ENCODE measurements around the gene CMC1.
"Not testable (repeated sequence)": the region's sequence is repeated elsewhere in the genome, so short reads cannot be mapped to it uniquely, and the experiment has no call there.

CMC1 gene

DNA sequence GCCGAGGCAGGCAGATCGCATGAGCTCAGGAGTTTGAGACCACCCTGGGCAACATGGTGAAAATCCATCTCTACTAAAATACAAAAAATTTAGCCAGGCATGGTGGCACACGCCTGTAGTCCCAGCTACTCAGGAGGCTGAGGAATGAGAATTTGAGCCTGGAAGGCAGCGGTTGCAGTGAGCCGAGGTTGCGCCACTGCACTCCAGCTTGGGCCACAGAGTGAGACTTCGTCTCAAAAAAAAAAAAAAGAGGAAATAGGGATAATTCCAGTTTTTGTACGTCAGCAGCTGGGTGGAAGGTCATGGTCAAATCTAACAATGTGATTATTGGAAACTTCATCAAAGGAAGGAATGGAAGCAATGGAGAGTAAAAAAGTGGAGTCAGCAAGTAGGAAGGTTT, 3.1 kb downstream of the CMC1 start:
- DNase-seq (ENCODE audit: low read depth in 3 of 3): no peak

DNA sequence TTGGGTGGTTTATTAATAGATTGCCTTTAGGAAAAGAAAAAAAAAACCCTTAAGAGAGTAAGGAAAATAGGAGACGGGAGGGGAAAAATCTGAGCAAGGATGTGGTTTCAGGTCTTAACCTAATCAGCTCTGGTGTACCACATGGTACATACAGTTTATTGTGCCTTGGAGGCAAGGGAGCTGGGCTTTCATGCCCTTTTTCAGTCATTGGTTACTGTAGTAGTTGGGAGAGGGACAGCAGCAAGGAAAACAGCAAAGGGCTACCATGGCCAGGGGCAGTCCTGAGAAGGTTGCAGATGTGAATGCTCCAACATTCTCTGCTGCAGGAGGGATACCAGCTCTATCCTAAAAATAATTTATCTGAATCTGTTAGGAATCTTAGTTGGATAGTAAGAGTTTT, 5.9 kb downstream of the CMC1 start:
- DNase-seq (ENCODE audit: low read depth in 3 of 3): no peak

DNA sequence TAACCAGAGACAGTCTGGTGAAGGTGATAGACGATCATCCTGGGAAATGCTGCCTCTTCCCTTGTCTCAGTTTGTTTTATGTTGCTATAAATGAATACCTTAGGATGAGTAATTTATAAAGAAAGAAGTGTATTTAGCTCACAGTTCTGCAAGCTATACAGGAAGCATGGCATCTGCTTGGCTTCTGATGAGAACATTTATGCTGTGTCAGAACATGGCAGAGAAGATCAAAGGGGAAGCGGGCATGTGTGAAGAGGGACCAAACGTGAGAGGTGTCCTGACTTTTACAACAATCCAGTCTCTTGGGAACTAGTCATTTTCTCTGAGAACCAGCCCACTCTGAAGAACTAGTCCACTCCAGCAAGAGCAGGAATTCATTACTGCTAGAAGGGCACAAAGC, 9.6 kb downstream of the CMC1 start:
- no peak for DNase-seq (ENCODE audit: low read depth in 3 of 3)

DNA sequence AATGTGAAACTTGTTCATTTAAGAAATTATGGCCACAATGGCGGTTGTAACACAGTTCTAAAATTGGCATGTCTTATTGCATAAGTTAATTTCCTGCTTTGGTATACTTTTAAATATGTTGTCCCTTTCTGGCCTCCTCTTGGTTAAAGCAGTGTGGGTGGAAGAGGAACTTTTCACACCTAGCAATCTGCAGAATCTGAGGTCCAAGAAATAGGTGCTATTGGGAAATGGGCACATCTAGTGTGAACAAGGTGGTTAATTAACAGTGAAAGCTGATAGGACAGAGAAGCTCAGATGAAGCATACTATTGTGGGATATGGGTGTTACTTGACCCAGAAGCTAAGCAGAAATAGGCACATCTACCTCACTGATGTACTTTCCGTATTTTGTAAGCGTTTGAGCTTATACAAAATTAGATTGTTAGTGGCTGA, 10.6 kb downstream of the CMC1 start:
- no peak for DNase-seq (ENCODE audit: low read depth in 3 of 3)

DNA sequence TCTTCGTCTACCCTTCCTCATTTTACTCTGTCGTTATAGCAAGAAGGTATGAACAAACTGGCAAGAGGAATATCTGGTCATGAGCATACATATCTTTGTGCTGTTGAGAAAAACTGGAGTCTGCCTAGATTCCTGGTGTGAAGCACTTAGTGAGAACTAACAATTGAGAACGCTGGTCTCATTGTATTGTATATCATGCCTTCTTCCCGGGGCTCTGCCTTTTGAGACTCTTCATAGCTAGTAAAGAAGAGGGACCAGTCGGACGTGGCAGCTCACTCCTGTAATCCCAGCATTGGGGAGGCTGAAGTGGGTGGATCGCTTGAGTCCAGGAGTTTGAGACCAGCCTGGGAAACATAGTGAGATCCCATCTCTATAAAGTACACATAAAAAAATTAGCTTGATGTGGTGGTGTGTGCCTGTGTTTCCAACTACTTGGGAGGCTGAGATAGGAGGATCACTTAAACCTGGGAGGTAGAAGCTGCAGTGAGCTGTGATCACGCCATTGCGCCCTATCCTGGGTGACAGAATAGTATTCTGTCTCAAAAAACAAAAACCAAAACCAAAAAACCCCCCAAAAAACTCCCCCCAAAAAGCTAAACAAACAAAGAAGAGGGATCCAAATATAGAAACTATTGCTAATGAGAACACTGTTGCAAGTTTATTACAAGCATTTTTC, 11.8 kb downstream of the CMC1 start:
- DNase-seq (ENCODE audit: low read depth in 3 of 3): no peak

DNA sequence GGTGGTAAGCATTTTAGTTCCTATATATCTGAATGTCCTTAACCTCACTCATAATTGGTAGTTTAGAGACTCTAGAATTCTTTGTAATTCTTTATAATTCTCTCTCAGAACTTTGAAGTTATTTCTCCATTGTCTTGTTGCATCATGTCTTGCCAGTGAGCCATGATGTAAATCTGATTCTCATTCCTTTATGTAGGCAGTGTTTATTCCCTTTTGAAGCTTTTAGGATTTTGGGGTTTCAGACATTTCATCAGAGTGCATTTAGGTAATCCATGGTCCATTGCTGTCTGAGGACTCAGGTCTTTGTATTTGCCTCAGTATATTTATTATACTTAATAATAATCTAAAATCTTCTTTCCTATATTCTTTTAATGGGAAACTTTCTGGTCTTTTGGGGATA, 20.6 kb downstream of the CMC1 start:
- DNase-seq (ENCODE audit: low read depth in 3 of 3): no peak

DNA sequence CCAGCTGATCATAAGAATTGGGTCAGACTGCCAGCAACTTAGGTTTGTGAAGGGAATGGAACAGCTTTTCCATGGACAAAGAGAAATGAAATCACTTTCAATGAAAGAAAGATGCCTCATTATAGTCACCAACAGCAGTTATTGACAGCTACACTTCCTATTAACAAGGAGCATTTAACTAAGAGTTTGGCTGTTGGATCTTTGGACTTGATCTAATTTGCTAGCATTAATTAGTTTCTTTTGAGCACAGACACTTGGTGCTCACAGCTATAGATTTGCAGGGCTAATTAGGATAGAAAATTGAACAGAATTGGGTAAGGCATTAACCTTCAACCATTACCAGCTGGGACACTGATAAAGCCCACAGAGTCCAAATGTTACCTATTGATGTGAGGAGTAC, 24.2 kb downstream of the CMC1 start:
- no peak for DNase-seq (ENCODE audit: low read depth in 3 of 3)

DNA sequence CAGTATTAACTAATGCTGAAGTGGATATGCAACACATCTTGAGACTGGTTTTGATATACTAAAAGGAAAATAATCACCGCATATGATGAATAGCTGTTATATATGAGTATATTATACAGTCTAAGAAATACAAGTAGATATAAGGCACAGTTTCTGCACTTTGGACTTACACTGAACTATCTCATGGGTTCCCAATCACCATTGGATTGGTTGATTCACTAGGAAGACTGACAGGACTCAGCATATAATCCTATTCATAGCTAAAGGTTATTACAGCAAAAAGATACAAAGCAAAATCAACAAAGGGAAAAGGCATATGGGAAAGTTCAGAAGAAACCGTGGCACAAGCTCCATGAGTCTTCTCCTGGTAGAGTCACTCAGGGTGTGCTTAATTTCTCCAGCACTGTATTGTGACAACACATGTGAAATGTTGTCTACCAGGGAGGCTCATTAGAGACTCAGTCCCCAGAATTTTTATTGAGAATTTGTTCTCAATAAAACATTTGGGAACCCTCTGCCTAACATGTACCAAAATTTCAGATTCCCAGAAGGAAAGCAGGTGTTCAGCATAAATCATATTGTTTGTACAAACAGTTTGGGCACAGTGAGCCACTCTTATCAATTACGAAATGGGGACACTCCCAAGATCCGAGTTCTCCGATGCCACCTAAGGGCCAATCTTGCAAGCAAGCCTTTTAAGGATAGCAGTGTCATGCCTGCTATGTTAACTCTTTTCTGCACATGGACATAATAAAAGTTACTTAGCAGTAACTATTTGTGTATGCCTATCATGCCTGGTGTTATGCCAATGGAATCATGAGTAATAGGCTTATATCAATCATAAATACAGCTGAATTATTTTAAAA, 26.8 kb downstream of the CMC1 start:
- DNase-seq (ENCODE audit: low read depth in 3 of 3): no peak

DNA sequence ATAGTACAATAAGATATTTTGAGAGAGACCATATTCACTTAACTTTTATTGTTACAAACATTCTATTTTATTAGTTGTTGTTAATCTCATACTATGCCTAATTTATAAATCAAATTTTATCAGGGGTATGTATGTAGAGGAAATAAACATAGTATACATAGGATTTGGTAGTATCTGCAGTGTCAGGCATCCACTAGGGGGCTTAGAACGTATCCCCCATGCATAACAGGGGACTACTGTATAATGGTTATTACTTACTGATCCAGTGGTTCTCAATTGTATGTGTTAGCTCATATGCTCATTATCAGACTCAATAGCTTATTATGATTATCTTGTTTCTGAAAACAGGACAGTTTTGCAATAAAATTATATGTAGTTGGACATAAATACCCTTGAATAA, 27.6 kb downstream of the CMC1 start:
- no peak for DNase-seq (ENCODE audit: low read depth in 3 of 3)

DNA sequence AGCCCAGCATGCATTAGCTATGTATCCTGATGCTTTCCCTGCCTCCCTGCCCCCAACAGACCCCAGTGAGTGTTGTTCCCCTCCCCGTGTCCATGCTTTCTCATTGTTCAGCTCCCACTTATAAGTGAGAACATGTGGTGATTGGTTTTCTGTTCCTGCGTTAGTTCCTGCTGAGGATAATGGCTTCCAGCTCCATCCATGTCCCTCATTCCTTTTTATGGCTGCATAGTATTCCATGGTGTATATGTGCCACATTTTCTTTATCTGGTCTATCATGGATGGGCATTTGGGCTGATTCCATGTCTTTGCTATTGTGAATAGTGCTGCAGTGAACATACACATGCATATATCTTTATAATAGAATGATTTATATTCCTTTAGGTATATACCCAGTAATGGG, 28.5 kb downstream of the CMC1 start:
- DNase-seq (ENCODE audit: low read depth in 3 of 3): not testable (repeated sequence)

DNA sequence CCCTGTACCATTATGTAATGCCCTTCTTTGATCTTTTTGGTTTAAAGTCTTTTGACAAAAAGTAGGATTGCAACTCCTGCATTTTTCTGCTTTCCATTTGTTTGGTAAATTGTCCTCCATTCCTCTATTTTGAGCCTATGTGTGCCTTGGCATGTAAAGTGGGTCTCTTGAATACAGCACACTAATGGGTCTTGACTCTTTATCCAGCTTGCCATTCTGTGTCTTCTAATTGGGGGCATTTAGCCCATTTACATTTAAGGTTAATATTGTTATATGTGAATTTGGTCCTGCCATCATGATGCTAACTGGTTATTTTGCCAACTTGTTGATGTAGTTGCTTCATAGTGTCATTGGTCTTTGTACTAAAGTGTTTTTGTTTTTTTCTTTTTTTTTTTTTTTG, 32.4 kb downstream of the CMC1 start:
- no peak for DNase-seq (ENCODE audit: low read depth in 3 of 3)

DNA sequence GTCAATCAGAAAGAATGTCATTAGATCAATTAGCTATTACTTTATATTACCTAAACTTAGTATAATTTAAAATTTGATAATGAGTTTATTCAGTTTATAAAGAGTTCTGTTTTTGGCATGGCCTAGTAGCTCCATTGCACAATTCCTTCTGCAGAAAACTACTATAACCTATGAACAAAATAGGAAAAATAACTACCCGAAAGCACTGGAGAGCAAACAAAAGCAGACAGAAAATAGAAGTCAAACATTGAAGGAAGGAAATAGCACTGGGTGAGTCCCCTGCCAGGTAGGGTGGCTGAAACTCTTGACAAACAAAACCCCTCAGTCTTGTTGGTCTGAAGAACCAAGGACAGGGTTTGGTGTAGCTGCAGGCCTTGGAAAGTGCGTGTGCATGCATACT, 37.5 kb downstream of the CMC1 start:
- no peak for DNase-seq (ENCODE audit: low read depth in 3 of 3)

DNA sequence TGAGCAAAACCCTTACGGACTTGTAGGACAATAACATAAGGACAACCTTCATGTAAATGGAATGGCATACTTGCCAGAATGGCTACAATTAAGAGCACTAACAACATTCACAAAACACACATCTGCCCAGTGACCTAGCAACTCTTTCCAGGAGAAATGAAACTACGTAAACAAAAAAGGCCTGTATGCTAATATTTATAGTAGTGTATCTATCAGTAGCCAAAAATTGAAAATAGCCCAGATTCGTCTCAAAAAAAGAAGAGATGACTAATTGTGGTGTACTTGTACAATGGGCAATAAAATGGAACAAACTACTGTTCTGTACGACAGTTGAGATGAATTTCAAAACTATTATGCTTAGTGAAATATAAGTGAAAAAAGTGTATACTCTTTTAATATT, 38.4 kb downstream of the CMC1 start:
- DNase-seq (ENCODE audit: low read depth in 3 of 3): no peak

DNA sequence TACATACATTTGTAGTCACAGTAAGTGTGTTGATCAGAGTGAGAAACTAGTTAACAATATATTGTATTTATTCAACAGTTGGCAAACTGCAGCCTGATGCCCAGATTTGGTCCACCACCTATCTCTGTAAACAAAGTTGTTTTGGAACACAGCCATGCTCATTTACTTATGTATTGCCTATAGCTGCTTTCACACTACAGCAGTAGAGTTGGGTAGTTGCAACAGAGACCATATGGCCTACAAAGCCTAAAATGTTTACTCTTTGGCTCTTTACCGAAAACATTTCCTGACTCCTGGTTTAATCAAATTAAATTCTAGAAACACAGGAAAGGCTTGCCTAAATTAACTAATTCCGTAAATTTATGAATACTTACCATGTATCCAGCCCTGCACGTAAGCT, 39.4 kb downstream of the CMC1 start:
- DNase-seq (ENCODE audit: low read depth in 3 of 3): no peak

DNA sequence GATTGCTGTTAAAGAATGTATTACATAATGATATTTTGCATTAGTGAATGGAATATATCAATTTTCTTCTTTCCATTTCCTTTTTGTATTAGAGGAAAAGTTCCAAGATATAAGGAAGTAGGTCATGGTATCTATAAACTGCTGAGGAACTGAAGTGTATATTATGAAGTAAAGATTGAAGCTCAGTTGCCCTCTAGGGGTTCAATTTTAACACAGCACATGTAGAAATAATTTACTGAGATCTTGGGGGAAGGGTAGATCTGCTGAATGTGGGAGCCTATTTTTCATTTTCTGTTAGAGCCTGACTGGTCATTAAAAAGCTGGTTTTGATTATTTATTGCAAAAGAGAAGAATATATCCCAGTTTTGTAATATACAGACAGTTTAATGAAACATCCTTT, 45.2 kb downstream of the CMC1 start:
- DNase-seq (ENCODE audit: low read depth in 3 of 3): no peak

DNA sequence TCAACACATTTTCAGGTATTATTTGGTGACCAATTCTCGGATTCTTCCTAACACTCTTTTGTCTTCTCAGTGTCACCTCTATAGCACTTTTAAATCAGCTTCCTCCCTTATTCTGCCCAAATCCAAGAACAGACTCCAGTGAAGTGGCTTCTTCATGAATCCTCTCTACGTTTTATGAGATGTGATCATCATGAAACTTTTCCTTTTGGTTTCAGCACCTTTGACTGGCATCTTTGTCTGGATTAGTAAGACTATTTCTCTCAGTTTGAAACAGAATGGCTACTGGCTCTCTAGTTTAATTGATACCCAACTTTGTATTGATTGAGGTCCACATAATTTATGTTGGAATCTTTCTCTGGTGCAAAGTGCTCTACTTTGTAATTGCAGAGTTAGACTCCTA, 45.6 kb downstream of the CMC1 start:
- DNase-seq (ENCODE audit: low read depth in 3 of 3): no peak

DNA sequence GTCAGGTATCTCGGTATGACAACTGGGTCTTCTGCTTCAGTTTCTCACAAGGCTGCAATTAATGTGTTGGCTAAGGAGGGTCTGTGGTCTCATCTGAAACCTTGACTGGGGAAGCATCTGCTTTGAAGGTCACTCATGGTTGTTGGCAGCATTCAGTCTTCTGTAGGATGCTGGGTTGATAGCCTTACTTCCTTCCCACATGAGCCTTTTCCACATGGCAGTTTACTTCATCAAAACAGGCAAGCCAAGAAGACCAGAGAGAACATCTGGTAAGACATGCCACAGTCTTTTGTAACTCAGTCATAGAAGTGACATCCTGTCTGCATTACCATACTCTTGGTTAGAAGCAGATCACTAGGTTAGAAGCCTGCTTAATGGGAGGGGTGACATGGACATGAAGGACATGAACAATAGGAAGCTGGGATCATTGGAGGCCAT, 49.5 kb downstream of the CMC1 start:
- no peak for DNase-seq (ENCODE audit: low read depth in 3 of 3)

DNA sequence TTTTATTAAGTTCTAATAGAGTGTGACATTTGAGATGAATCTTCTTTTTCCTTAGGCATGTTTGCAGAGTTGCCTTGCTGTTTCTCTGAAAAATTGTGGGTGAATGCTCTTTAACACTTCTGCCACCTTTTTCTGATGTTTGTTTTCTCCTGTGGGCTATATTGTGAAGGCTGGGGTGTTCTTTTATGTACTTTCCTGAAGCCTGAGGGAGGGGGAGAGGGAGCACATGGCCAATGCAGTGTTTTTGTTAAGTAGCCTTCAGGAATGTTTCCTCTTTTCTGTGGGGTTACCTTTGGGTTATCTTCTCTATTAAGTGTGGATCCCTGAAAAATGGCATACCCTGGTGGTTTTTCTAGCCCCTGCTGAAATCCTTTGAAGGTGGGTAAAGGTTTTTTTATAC, 50.2 kb downstream of the CMC1 start:
- DNase-seq (ENCODE audit: low read depth in 3 of 3): no peak

DNA sequence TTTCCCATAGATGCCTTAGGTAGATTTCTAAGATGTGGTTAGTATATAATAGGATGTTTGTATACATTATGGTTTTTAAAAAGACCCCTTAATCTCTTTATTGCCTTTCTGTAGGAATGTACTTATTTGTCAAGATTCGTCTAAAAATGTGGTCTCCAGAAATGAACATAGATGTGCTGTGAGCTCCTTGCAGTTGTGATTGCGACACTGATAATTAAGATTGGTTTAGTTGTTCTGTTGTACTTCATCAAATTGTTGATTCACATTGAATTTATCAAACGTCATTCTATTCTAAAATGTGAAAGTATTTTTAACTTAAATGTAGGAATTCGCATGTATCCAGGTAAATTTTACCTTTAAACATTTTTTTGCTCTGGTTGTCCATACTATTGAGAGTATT, 51.2 kb downstream of the CMC1 start:
- no peak for DNase-seq (ENCODE audit: low read depth in 3 of 3)

DNA sequence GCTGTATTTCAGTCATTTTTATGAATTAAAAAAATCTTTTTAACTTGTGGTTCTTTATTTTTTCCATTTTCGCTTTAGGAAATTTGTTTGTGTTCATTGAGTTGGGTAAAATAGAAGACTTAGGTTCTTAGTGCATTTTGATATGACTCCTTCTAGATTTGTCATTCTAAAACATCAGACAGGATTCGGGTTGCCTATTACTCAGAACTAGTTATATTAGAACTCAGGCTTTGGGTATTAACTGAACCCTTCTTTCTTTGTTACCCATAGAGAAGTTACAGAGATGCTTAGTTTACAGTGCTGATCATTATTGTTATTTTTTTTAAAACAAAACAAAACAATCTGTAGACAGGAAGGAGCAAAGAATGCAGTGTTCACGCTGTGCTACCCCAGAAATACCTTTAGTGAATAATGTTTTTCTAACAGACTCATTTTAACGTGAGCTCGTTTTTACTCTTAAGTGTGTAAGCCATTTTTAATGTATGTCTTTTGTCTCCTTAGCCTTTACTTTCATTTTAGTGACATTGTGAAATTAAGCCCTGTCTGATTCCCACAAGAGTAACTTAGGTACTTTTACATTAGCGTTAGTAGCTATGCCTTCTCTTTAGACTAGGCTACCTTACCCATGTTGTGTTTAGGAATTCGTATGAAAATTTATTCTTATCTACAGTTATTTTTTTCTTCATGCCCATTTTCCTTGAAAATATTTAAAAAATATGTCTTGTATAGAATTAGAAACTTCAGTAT, 53.4 kb downstream of the CMC1 start:
- DNase-seq (ENCODE audit: low read depth in 3 of 3): no peak

DNA sequence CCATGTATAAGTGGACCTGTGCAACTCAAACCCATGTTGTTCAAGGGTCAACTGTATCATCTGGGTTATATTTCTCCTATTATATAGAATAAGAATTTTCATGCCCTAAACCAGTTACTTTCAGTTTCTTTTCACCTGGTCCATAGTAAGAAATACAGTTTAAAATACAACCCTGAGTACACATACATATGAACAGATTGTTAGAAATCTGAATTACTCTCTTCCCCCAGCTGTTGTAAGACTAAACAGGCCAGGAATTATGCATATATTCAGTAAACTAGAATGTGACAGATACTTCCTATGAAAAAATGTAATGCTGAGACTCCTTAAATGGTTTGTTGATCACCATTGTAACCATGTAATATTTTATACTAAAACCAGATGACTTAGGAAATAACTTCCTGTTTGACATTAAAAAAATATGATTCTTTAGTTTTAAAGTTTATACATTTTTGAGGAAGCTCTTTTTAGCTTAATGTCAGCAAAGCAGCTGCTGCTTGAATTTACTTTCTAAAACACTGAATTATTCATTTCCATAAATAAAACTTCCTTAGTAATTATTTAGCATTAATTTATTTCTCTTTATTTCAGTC, 54.6 kb downstream of the CMC1 start:
- DNase-seq (ENCODE audit: low read depth in 3 of 3): no peak

DNA sequence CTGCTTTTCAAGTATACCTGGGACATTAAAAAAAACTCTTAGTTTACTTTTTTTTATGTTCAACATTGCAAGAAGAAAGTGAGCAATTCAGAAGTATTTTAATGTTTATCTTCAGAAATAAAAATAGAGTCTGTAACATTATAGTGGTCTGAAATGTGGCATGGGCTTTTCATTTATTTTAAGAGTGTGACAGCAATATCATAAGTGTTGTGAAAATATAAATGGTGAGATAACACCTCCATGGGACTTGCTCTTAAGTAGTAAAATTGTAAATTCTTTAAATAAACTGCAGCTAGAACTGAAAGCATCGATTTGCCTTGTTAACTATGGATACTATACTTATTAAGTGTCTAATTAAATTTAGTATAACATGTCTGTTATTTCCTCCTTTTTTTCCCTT, 58.3 kb downstream of the CMC1 start:
- DNase-seq (ENCODE audit: low read depth in 3 of 3): no peak
